ENCODE results near the gene IL1RN.

Gene IL1RN

DNA sequence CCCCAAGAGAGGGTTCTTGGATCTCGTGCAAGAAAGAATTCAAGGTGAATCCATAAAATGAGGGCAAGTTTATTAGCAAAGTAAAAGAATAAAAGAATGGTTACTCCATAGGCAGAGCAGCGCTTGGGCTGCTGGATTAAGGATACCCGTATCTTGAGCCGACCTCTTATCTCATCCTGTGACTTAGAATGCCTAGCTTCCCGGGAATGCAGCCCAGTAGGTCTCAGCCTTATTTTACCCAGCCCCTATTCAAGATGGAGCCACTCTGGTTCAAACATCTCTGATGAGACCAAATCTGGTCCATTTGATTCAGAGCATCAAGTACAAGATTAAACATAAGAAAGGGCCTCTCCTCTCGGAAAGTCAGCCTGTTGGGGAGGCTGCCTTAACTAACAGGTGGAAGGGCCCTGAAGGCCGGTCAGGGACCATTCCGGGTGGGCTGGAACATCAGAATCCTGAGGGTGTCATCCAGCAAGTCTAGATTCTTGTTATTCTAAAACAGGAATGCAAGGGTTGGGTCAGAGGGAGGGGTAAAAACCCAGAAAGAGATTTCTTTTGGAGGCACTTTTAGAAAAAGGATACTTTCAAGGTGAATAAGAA lies 52.1 kb downstream of the IL1RN start:
- Histone ChIP-seq H3K27ac (ENCODE audit: low read depth, low read length) (no peak overlapping the region), H3K9ac (ENCODE audit: low read depth, low read length) (no peak overlapping the region), H3K9me3 (ENCODE audit: insufficient read depth, low read depth, low read length) (no peaks in the 10 kb centered on the region), H3K4me1 (ENCODE audit: insufficient read depth, low read length) (0 out of 2 replicates have a peak, but pooled peaks cover 3% of the 10 kb centered on the region), H3K4me3 (ENCODE audit: low read length) (no peak overlapping the region), H3K27me3 (ENCODE audit: insufficient read depth, low read length) (no peaks in the 10 kb centered on the region), H3K36me3 (ENCODE audit: insufficient read depth, low read length) (no peaks in the 10 kb centered on the region)
- WGBS = 92% methylated on average over 8 of the region's 8 CpGs

DNA sequence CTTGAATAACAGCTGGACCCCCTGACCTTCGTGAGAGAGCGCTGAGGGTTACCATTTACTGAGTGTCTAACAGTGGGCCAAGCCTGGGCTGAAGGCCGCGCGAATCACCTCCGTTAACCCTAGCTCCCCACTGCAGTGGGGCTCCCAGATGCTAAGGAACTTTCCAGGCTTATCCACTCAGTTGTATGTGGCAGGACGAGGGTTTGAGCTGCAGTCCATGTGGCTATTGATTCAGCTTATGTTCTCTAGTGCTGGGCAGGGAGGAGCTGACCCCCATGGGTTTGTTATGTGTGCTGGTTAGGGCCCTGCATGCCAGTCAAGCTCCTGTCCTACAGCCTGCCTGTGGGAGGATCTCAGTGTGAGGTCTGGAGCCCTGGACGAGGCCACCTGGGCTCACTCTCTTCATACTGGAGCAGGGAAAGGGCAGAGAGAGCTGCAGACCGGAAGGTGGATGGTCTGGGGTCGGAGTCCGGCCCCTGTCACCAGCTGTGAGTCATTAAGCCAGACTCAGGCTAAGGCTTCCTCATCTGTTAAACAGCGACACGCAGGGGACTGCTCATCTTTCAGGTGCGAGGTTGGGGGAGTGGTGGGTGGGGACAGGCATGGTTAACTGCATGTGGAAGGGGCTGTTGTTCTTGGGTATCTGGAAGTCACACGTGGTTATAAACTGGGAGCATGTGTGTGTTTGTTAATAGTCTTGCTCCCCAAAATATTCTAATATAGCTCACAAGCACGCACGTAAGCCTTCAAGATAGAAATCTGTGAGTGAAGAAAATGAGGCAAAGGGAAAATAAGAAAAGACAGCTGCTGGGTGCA lies 52.9 kb downstream of the IL1RN start:
- H3K36me3 ChIP-seq (ENCODE audit: insufficient read depth, low read length) = no peaks in the 10 kb centered on the region
- 59% methylated on average over 15 of the region's 17 CpGs for WGBS
- no peaks in the 10 kb centered on the region for H3K27me3 ChIP-seq (ENCODE audit: insufficient read depth, low read length)
- H3K4me1 ChIP-seq (ENCODE audit: insufficient read depth, low read length) = 0 out of 2 replicates have a peak, but pooled peaks cover 2% of the 10 kb centered on the region
- no peaks in the 10 kb centered on the region for H3K9me3 ChIP-seq (ENCODE audit: insufficient read depth, low read depth, low read length)
- no peak overlapping the region for H3K27ac ChIP-seq (ENCODE audit: low read depth, low read length)
- no peak overlapping the region for H3K4me3 ChIP-seq (ENCODE audit: low read length)
- no peak overlapping the region for H3K9ac ChIP-seq (ENCODE audit: low read depth, low read length)

DNA sequence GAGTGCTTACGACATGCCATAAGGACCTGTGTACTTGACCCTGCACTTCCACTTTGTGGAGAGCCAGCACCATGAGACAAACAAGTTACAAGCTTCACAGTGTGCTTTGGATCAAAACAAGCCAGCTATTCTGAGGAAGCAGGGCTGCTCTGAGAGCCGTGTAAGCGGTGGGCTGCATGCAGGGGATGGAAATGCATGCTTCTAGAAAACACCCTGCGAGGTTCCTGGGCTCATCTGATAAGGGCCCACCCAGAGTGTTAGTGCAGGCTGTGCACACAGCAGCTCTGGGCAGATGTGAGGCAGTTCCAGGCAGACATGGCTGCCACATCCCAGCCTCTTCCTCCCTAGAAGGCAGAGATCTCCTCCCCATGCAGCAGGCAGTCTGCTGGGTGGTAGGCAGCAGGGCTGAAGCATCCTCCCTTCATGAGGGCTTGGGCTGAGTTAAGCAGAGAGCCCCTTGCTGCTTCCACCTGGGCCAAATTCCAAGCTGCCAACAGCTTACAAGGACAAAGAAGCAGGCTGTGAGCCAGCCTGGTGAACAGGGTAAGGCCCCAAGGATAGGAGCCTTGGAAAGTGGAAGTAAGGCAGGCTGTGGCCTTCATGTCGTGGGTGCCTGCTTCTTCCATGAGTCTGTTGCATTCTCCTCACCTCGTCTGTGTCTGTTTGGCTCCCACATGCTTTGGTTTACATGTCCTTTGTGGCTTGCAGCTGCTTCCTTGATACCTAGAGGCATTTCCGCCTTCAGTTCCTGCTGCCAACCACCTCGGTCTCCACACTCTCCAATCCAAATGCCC lies 54.1 kb downstream of the IL1RN start:
- Histone ChIP-seq H3K36me3 (ENCODE audit: insufficient read depth, low read length) (no peaks in the 10 kb centered on the region), H3K27me3 (ENCODE audit: insufficient read depth, low read length) (no peaks in the 10 kb centered on the region), H3K4me1 (ENCODE audit: insufficient read depth, low read length) (no peaks in the 10 kb centered on the region), H3K4me3 (ENCODE audit: low read length) (no peak overlapping the region), H3K9me3 (ENCODE audit: insufficient read depth, low read depth, low read length) (no peaks in the 10 kb centered on the region), H3K9ac (ENCODE audit: low read depth, low read length) (no peak overlapping the region), H3K27ac (ENCODE audit: low read depth, low read length) (no peak overlapping the region)
- 87% methylated on average over 8 of the region's 8 CpGs for WGBS

DNA sequence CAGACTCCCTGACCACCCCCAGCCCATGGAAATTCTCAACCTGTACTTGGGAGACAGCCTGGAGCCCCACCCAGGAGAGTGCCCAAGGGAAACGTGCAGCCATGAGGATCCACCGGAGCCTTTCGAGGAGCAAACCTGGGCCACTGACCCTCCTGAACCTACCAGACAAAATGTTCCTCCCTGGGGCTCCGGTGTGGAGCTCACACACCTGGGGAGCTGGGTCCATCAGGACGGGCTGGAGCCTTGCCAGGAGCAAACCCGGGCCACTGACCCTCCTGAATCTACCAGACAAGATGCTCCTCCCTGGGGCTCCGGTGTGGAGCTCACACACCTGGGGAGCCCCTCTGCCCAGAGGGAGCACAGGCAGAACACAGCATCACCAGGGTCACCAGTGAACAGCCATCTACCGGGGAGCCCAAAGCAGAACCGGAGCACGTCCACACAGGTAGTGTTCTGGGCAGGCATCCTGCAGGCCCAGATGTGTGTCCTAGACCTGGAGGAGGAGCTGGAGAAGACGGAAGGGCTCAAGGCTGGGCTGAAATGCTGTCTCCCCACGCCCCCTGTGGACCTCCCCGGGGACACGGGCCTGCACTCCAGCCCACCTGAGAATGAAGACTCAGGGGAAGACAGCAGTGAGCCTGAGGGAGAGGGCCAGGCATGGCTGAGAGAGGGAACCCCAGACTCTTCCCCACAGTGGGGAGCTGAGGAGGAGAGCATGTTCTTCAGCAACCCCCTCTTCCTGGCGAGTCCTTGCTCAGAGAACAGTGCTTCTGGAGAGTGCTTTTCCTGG lies 55.3 kb downstream of the IL1RN start:
- H3K4me1 ChIP-seq (ENCODE audit: insufficient read depth, low read length) = no peaks in the 10 kb centered on the region
- H3K36me3 ChIP-seq (ENCODE audit: insufficient read depth, low read length) = no peaks in the 10 kb centered on the region
- no peaks in the 10 kb centered on the region for H3K27me3 ChIP-seq (ENCODE audit: insufficient read depth, low read length)
- no peak overlapping the region for H3K4me3 ChIP-seq (ENCODE audit: low read length)
- no peak overlapping the region for H3K27ac ChIP-seq (ENCODE audit: low read depth, low read length)
- no peaks in the 10 kb centered on the region for H3K9me3 ChIP-seq (ENCODE audit: insufficient read depth, low read depth, low read length)
- WGBS = 94% methylated on average over 15 of the region's 15 CpGs
- H3K9ac ChIP-seq (ENCODE audit: low read depth, low read length) = no peak overlapping the region

DNA sequence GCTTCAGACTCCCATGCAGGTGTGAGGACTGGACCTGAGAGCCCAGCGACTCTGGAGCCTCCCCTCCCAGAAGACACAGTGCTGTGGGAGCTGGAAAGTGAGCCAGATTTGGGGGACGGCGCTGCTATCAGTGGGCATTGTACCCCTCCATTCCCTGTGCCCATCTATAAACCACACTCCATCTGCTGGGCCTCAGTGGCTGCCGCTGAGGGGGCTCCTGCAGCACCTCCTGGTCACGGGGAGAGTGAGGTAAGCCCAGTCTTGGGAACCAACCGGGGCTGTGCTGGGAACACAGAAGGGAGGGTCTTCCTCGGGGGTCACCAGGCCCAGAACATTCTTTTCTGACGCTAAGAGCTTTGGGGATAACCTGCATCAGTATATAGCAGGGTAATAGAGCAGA lies 55.9 kb downstream of the IL1RN start:
- Histone ChIP-seq H3K9me3 (ENCODE audit: insufficient read depth, low read depth, low read length) (no peaks in the 10 kb centered on the region), H3K4me1 (ENCODE audit: insufficient read depth, low read length) (no peaks in the 10 kb centered on the region), H3K36me3 (ENCODE audit: insufficient read depth, low read length) (no peaks in the 10 kb centered on the region), H3K27me3 (ENCODE audit: insufficient read depth, low read length) (no peaks in the 10 kb centered on the region), H3K4me3 (ENCODE audit: low read length) (no peak overlapping the region), H3K9ac (ENCODE audit: low read depth, low read length) (no peak overlapping the region), H3K27ac (ENCODE audit: low read depth, low read length) (no peak overlapping the region)
- 92% methylated on average over 8 of the region's 8 CpGs for WGBS

All from HUES64 (cell line).